Smooth muscle cell (in vitro differentiated cells): ENCODE results near the gene CTSW. TPM values are rescaled to one million over a fixed set of nuclear protein-coding genes. Genes with fewer than 3 reads are reported as not detected.
A peak's percentile ranks its signal among the peaks of the same experiment; 100 is the strongest.

ENCODE experiments used
- DNase-seq: peaks from one replicate; lab custom pipeline; 2025; ENCODE audit not compliant: unreplicated experiment; lab: John Stamatoyannopoulos, UW
- H2AFZ ChIP-seq: fragments of 200-600 bp; sonication (generic); 2 replicates; pipeline ENCODE4 v1.6.0; 2016; ENCODE audit warnings: antibody characterized with exemption, low read depth, mild to moderate bottlenecking
- H3F3A ChIP-seq: fragments of 200-600 bp; sonication (generic); 2 replicates; pipeline ENCODE4 v1.6.0; 2017; ENCODE audit warnings: antibody characterized with exemption, low read depth
- H3K27ac ChIP-seq: fragments of 200-600 bp; sonication (generic); 2 replicates; pipeline ENCODE4 v1.5.1; 2016; ENCODE audit warnings: low read depth, mild to moderate bottlenecking
- H3K27me3 ChIP-seq: fragments of 200-600 bp; sonication (generic); 2 replicates; pipeline ENCODE4 v1.6.1; 2016; ENCODE audit warnings: low read depth, mild to moderate bottlenecking
- H3K36me3 ChIP-seq: fragments of 200-600 bp; sonication (generic); 2 replicates; pipeline ENCODE4 v1.5.1; 2016; ENCODE audit warnings: low read depth
- H3K4me1 ChIP-seq: fragments of 200-600 bp; sonication (generic); 2 replicates; pipeline ENCODE4 v1.5.1; 2016; ENCODE audit warnings: low read depth
- H3K4me2 ChIP-seq: fragments of 200-600 bp; sonication (generic); 2 replicates; pipeline ENCODE4 v1.6.0; 2016; ENCODE audit warnings: mild to moderate bottlenecking
- H3K4me3 ChIP-seq: fragments of 200-600 bp; sonication (generic); 2 replicates; pipeline ENCODE4 v1.5.1; 2016; ENCODE audit warnings: mild to moderate bottlenecking
- H3K79me2 ChIP-seq: fragments of 200-600 bp; sonication (generic); 2 replicates; pipeline ENCODE4 v1.6.0; 2016; ENCODE audit warnings: low read depth, mild to moderate bottlenecking
- H3K9ac ChIP-seq: fragments of 200-600 bp; sonication (generic); 2 replicates; pipeline ENCODE4 v1.6.0; 2016; ENCODE audit warnings: low read depth
- H3K9me3 ChIP-seq: fragments of 200-600 bp; sonication (generic); replicated peaks from 2 replicates; pipeline ENCODE4 v1.5.1; 2016; ENCODE audit warnings: low read depth
- H4K20me1 ChIP-seq: fragments of 200-600 bp; sonication (generic); 2 replicates; pipeline ENCODE4 v1.6.0; 2016; ENCODE audit warnings: low read depth
- WGBS: methylation state at CpG from one replicate; pipeline ENCODE4 v1.1.7; 2016; ENCODE audit warnings: low lambda C conversion rate; 5-methylcytosine and 5-hydroxymethylcytosine counted together
- polyA plus RNA-seq: library from polyadenylated mRNA; unstranded; fragments of >200 nt; fragmentation: Nextera tagmentation; extraction: Ambion mirVana; gene quantifications from 2 replicates; pipeline ENCODE4 v1.2.1, GENCODE V29; 2016
- total RNA-seq: library from RNA; depleted of rRNA; stranded (reverse); fragments of >200 nt; gene quantifications from 2 replicates; pipeline ENCODE4 v1.2.3, GENCODE V29; 2014
- TF ChIP-seq, protein P1 (sequence below): fragments of 200-600 bp; sonication (generic); IDR thresholded peaks from 2 replicates; pipeline ENCODE4 v1.5.1; 2017; ENCODE audit warnings: borderline replicate concordance, mild to moderate bottlenecking, antibody characterized with exemption; ENCODE audit not compliant: insufficient read depth, poor library complexity, severe bottlenecking

Gene CTSW
- total and polyA plus RNA-seq, 2 experiments from 2014 or later, result not detected

GRCh38 chr11:65928667-65929066 is 49.0 kb downstream of the CTSW start:
- TF ChIP-seq, protein P1, sequence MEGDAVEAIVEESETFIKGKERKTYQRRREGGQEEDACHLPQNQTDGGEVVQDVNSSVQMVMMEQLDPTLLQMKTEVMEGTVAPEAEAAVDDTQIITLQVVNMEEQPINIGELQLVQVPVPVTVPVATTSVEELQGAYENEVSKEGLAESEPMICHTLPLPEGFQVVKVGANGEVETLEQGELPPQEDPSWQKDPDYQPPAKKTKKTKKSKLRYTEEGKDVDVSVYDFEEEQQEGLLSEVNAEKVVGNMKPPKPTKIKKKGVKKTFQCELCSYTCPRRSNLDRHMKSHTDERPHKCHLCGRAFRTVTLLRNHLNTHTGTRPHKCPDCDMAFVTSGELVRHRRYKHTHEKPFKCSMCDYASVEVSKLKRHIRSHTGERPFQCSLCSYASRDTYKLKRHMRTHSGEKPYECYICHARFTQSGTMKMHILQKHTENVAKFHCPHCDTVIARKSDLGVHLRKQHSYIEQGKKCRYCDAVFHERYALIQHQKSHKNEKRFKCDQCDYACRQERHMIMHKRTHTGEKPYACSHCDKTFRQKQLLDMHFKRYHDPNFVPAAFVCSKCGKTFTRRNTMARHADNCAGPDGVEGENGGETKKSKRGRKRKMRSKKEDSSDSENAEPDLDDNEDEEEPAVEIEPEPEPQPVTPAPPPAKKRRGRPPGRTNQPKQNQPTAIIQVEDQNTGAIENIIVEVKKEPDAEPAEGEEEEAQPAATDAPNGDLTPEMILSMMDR, result no peak
- no peak overlapping the region for H3K27ac ChIP-seq

DNA sequence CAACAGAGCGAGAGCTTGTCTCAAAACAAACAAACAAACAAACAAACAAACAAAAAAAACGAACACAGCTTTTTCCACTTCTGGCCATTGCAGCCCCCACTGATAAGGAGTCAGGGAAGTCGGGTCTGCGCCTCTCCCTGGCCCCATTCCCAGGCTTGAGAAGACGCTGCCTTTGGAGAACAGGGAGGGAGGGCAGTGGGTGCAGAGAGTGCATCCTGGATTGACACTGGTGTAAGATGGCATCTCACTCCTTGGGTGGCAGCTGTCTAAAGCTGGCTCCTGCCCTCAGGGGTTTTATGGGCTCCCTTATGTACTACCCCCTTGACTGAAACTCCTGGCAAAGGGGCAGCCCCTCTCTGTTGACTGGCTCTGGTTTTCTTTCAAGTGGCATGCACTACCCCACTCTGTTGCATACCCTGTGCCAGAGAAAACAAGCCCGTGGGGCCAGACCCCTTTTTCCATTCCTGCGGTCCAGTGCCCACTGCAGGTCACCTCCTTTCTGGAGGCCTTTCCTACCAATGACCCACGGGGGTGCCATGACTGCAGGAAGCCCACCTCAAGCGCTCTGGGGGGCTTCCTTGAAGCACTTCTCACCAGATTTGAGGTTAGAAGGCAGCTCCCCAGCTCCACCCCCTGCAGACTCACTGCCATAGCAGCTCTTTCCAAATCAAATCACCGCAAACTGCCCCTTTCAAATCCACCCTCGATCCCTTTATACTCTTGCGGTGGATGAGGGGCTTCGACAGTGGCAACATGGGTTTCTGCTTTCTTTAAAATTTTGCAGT is 52.3 kb downstream of the CTSW start:
- H3K4me2 ChIP-seq, result no peak overlapping the region
- no peaks in the 10 kb centered on the region for H3K36me3 ChIP-seq
- H3F3A ChIP-seq, result no peaks in the 10 kb centered on the region
- no peaks in the 10 kb centered on the region for H4K20me1 ChIP-seq
- no peak overlapping the region for H3K9ac ChIP-seq
- WGBS, result 76% methylated on average over 13 of the region's 13 CpGs
- H3K4me1 ChIP-seq, result no peaks in the 10 kb centered on the region
- no peak overlapping the region for H2AFZ ChIP-seq
- H3K27ac ChIP-seq, result no peak overlapping the region
- H3K4me3 ChIP-seq, result no peak overlapping the region
- no peaks in the 10 kb centered on the region for H3K79me2 ChIP-seq
- no peak for DNase-seq
- TF ChIP-seq, protein P1, result no peak
- no peaks in the 10 kb centered on the region for H3K27me3 ChIP-seq
- no peaks in the 10 kb centered on the region for H3K9me3 ChIP-seq

More at GRCh38 chr11:65928667-65929066, 49.0 kb downstream of the CTSW start:
- Histone ChIP-seq H3K36me3 (no peaks in the 10 kb centered on the region), H4K20me1 (no peaks in the 10 kb centered on the region), H3K4me1 (no peaks in the 10 kb centered on the region), H3F3A (no peaks in the 10 kb centered on the region), H3K9me3 (no peaks in the 10 kb centered on the region), H2AFZ (no peak overlapping the region), H3K27me3 (no peaks in the 10 kb centered on the region), H3K79me2 (no peaks in the 10 kb centered on the region), H3K4me2 (no peak overlapping the region), H3K9ac (no peak overlapping the region), H3K4me3 (no peak overlapping the region)
- 91% methylated on average over 6 of the region's 6 CpGs for WGBS
- no peak for DNase-seq

DNA sequence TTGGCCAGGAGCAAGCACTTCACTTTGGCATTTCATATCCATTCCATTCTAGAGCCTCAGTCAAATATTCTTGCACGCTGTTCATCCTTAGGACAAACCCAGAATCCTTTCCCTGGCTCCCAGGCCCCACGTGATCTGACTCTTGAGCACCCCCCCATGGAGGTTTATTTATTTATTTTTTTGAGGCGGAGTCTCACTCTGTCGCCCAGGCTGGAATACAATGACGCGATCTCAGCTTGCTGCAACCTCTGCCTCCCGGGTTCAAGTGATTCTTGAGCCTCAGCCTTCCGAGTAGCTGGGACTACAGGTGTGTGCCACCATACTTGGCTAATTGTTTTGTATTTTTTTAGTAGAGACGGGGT is 52.9 kb downstream of the CTSW start:
- no peak for DNase-seq
- WGBS, result 41% methylated on average over 9 of the region's 9 CpGs
- no peaks in the 10 kb centered on the region for H3K27me3 ChIP-seq
- no peaks in the 10 kb centered on the region for H4K20me1 ChIP-seq
- H3K4me2 ChIP-seq, result no peak overlapping the region
- H3K79me2 ChIP-seq, result no peaks in the 10 kb centered on the region
- no peaks in the 10 kb centered on the region for H3K36me3 ChIP-seq
- H2AFZ ChIP-seq, result no peak overlapping the region
- H3K27ac ChIP-seq, result no peak overlapping the region
- TF ChIP-seq, protein P1, result peak; percentile 19
- H3K4me3 ChIP-seq, result no peak overlapping the region
- no peaks in the 10 kb centered on the region for H3F3A ChIP-seq
- H3K9me3 ChIP-seq, result no peaks in the 10 kb centered on the region
- H3K4me1 ChIP-seq, result no peaks in the 10 kb centered on the region
- no peak overlapping the region for H3K9ac ChIP-seq

Other genes with a start within 250 kb of the CTSW start
- gene SIPA1, start 241.7 kb upstream of the CTSW start, total RNA-seq, result 9.8 and 15.9 TPM in 2 replicates
- 63.8 and 67.6 TPM in 2 replicates for gene SIPA1, start 241.7 kb upstream of the CTSW start, polyA plus RNA-seq
- 41.7 and 48.1 TPM in 2 replicates for gene RELA, start 216.9 kb upstream of the CTSW start, total RNA-seq
- gene RELA, start 216.9 kb upstream of the CTSW start, polyA plus RNA-seq, result 82.8 and 98.4 TPM in 2 replicates
- gene KAT5, start 167.6 kb upstream of the CTSW start, total RNA-seq, result 37.0 and 40.1 TPM in 2 replicates
- 38.8 and 45.1 TPM in 2 replicates for gene KAT5, start 167.6 kb upstream of the CTSW start, polyA plus RNA-seq
- gene RNASEH2C, start 159.0 kb upstream of the CTSW start, total RNA-seq, result 20.9 and 30.0 TPM in 2 replicates
- gene RNASEH2C, start 159.0 kb upstream of the CTSW start, polyA plus RNA-seq, result 51.7 and 56.8 TPM in 2 replicates
- gene AP5B1, start 98.9 kb upstream of the CTSW start, total RNA-seq, result 5.4 and 6.2 TPM in 2 replicates
- 7.7 and 11.6 TPM in 2 replicates for gene AP5B1, start 98.9 kb upstream of the CTSW start, polyA plus RNA-seq
- 7.8 and 8.3 TPM in 2 replicates for gene OVOL1, start 92.8 kb upstream of the CTSW start, total RNA-seq
- 3.1 and 16.8 TPM in 2 replicates for gene OVOL1, start 92.8 kb upstream of the CTSW start, polyA plus RNA-seq
- gene SNX32, start 45.9 kb upstream of the CTSW start, total RNA-seq, result 0.63 and 1.2 TPM in 2 replicates
- gene SNX32, start 45.9 kb upstream of the CTSW start, polyA plus RNA-seq, result 1.1 and 3.3 TPM in 2 replicates
- 1,233 and 1,255 TPM in 2 replicates for gene CFL1, start 21.7 kb upstream of the CTSW start, total RNA-seq
- 3,052 and 3,080 TPM in 2 replicates for gene CFL1, start 21.7 kb upstream of the CTSW start, polyA plus RNA-seq
- gene MUS81, start 19.4 kb upstream of the CTSW start, total RNA-seq, result 21.7 and 35.1 TPM in 2 replicates
- gene MUS81, start 19.4 kb upstream of the CTSW start, polyA plus RNA-seq, result 39.6 and 61.1 TPM in 2 replicates
- 99.7 and 103 TPM in 2 replicates for gene EFEMP2, start 7.0 kb upstream of the CTSW start, total RNA-seq
- 328 and 362 TPM in 2 replicates for gene EFEMP2, start 7.0 kb upstream of the CTSW start, polyA plus RNA-seq
- gene FIBP, start 8.6 kb downstream of the CTSW start, total RNA-seq, result 109 and 118 TPM in 2 replicates
- gene FIBP, start 8.6 kb downstream of the CTSW start, polyA plus RNA-seq, result 111 and 114 TPM in 2 replicates
- 15.7 and 19.5 TPM in 2 replicates for gene CCDC85B, start 10.8 kb downstream of the CTSW start, total RNA-seq
- gene CCDC85B, start 10.8 kb downstream of the CTSW start, polyA plus RNA-seq, result 55.7 and 80.4 TPM in 2 replicates
- gene FOSL1, start 20.6 kb downstream of the CTSW start, total RNA-seq, result 12.5 and 15.8 TPM in 2 replicates
- 26.1 and 49.8 TPM in 2 replicates for gene FOSL1, start 20.6 kb downstream of the CTSW start, polyA plus RNA-seq
- 32.0 and 41.2 TPM in 2 replicates for gene C11orf68, start 39.2 kb downstream of the CTSW start, total RNA-seq
- gene C11orf68, start 39.2 kb downstream of the CTSW start, polyA plus RNA-seq, result 90.8 and 99.5 TPM in 2 replicates
- 73.9 and 79.3 TPM in 2 replicates for gene DRAP1, start 39.6 kb downstream of the CTSW start, total RNA-seq
- 276 and 278 TPM in 2 replicates for gene DRAP1, start 39.6 kb downstream of the CTSW start, polyA plus RNA-seq
- gene TSGA10IP, start 65.6 kb downstream of the CTSW start, total RNA-seq, result 0.27 TPM in 1 of 2 replicates, not detected in the other
- gene TSGA10IP, start 65.6 kb downstream of the CTSW start, polyA plus RNA-seq, result 1.5 TPM in 2 replicates
- 13.0 and 22.5 TPM in 2 replicates for gene SART1, start 81.9 kb downstream of the CTSW start, total RNA-seq
- gene SART1, start 81.9 kb downstream of the CTSW start, polyA plus RNA-seq, result 61.4 and 62.5 TPM in 2 replicates
- 29.3 and 32.0 TPM in 2 replicates for gene EIF1AD, start 122.3 kb downstream of the CTSW start, total RNA-seq
- gene EIF1AD, start 122.3 kb downstream of the CTSW start, polyA plus RNA-seq, result 26.6 and 29.3 TPM in 2 replicates
- 42.9 and 61.7 TPM in 2 replicates for gene BANF1, start 122.7 kb downstream of the CTSW start, total RNA-seq
- gene BANF1, start 122.7 kb downstream of the CTSW start, polyA plus RNA-seq, result 269 and 274 TPM in 2 replicates
- gene CST6, start 132.2 kb downstream of the CTSW start, total RNA-seq, result 54.1 and 97.0 TPM in 2 replicates
- 37.6 and 118 TPM in 2 replicates for gene CST6, start 132.2 kb downstream of the CTSW start, polyA plus RNA-seq
- not detected in 2 replicates for gene CATSPER1, start 146.6 kb downstream of the CTSW start, total RNA-seq
- gene CATSPER1, start 146.6 kb downstream of the CTSW start, polyA plus RNA-seq, result 0.55 and 1.7 TPM in 2 replicates
- gene GAL3ST3, start 169.3 kb downstream of the CTSW start, total RNA-seq, result 0.27 TPM in 1 of 2 replicates, not detected in the other
- gene GAL3ST3, start 169.3 kb downstream of the CTSW start, polyA plus RNA-seq, result 0.23 TPM in 1 of 2 replicates, not detected in the other
- gene SF3B2, start 172.5 kb downstream of the CTSW start, total RNA-seq, result 104 and 125 TPM in 2 replicates
- 182 and 203 TPM in 2 replicates for gene SF3B2, start 172.5 kb downstream of the CTSW start, polyA plus RNA-seq
- 48.0 and 87.6 TPM in 2 replicates for gene PACS1, start 190.4 kb downstream of the CTSW start, total RNA-seq
- 139 and 140 TPM in 2 replicates for gene PACS1, start 190.4 kb downstream of the CTSW start, polyA plus RNA-seq